Activated naive CD4-positive, alpha-beta T cell treated with anti-CD3 and anti-CD28 coated beads, Interleukin-2, amount 50 U/mL, for 24 hours (primary cell): ENCODE data around the gene PARD3B.

Source experiments
- H3K27ac Mint-ChIP-seq: one replicate; pipeline ENCODE4 v1.8.0; 2021; ENCODE audit warnings: mild to moderate bottlenecking, mixed read lengths
- H3K27me3 Mint-ChIP-seq: one replicate; pipeline ENCODE4 v1.8.0; 2021; ENCODE audit warnings: mixed read lengths
- H3K36me3 Mint-ChIP-seq: one replicate; pipeline ENCODE4 v1.8.0; 2021; ENCODE audit warnings: mixed read lengths
- H3K4me1 Mint-ChIP-seq: one replicate; pipeline ENCODE4 v1.8.0; 2021; ENCODE audit warnings: mixed read lengths
- H3K4me3 Mint-ChIP-seq: one replicate; pipeline ENCODE4 v1.8.0; 2021; ENCODE audit warnings: mild to moderate bottlenecking, mixed read lengths
- H3K9me3 Mint-ChIP-seq: one replicate; pipeline ENCODE4 v1.8.0; 2021; ENCODE audit warnings: mixed read lengths

PARD3B gene

DNA sequence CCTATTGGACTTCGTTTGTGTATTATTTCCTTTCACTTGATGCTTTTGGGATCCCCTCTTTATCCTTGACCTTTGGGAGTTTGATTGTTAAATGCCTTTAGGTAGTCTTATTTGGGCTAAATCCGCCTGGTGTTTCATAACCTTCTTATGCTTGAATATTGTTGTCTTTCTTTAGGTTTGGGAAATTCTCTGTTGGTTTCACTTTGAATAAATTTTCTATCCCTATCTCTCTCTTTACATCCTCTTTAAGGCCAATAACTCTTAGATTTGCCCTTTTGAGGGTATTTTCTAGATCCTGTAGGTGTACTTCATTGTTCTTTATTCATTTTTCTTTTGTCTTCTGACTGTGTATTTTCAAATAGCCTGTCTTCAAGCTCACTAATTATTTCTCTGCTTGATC is 354.7 kb downstream of the PARD3B start:
- H3K4me3 Mint-ChIP-seq: no peak overlapping the region
- peaks cover 7% of the 10 kb centered on the region for H3K36me3 Mint-ChIP-seq
- H3K27ac Mint-ChIP-seq: no peak overlapping the region
- peaks cover 14% of the 10 kb centered on the region for H3K4me1 Mint-ChIP-seq
- peaks cover 21% of the 10 kb centered on the region for H3K9me3 Mint-ChIP-seq
- H3K27me3 Mint-ChIP-seq: no peaks in the 10 kb centered on the region

DNA sequence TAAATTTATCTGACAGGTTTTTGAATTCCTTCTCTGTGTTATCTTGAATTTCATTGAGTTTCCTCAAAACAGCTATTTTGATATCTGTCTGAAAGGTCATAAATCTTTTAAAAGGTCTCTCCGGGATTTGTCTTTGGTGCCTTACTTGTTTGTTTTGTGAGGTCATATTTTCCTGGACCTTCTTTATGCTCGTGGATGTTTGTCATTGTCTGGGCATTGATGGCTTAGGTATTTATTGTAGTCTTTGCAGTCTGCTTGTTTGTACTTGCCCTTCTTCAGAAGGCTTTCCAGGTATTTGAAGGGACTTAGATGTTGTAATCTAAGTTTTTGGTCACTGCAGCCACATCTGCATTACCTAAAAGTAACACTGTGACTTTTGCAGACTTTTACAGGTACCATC is 355.2 kb downstream of the PARD3B start:
- Mint-ChIP-seq H3K27me3 (no peaks in the 10 kb centered on the region), H3K36me3 (peaks cover 7% of the 10 kb centered on the region)

DNA sequence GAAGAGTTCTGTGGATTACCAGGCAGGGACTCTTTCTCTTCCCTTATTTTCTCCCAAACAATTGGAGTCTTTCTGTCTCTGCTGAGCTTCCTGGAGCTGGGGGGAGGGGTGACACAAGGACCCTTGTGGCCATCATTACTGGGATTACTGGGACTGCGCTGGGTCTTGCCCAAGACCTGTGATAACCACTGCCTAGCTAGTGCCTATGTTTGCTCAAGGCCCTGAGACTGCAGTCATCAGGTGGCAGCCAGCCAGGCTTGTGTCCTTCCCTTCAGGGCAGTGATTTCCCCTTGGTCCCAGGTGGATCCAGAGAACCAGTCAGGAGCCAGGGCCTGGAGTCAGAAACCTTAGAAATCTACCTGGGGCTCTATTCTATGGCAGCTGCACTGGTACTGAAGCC is 355.6 kb downstream of the PARD3B start:
- H3K27me3 Mint-ChIP-seq: no peaks in the 10 kb centered on the region
- H3K36me3 Mint-ChIP-seq: peaks cover 7% of the 10 kb centered on the region
- no peak overlapping the region for H3K27ac Mint-ChIP-seq
- H3K4me1 Mint-ChIP-seq: peaks cover 21% of the 10 kb centered on the region
- H3K9me3 Mint-ChIP-seq: peaks cover 21% of the 10 kb centered on the region
- no peak overlapping the region for H3K4me3 Mint-ChIP-seq

More for the DNA sequence above, 355.2 kb downstream of the PARD3B start:
- H3K4me3 Mint-ChIP-seq: no peak overlapping the region
- peaks cover 21% of the 10 kb centered on the region for H3K9me3 Mint-ChIP-seq
- H3K4me1 Mint-ChIP-seq: peaks cover 17% of the 10 kb centered on the region
- H3K27ac Mint-ChIP-seq: no peak overlapping the region

DNA sequence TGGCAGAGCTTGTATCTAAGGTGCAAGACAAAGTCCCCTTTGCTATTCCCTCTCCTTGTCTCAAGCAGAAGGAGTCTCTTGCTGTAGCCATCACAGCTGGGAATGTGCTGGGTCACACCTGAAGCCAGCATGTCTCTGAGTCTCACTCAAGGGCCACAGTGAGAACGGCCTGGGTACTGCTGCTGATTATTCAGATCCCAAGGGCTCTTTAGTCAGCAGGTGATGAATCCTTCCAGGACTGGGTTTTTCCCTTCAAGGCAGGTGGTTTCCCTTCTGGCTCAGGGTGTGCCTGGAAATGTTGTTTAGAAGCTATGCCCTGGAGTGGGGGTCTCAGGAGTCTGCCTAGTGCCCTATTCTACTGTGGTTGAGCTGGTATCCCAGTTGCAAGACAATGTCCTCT is 356.3 kb downstream of the PARD3B start:
- H3K4me3 Mint-ChIP-seq: no peak overlapping the region
- no peak overlapping the region for H3K27ac Mint-ChIP-seq

DNA sequence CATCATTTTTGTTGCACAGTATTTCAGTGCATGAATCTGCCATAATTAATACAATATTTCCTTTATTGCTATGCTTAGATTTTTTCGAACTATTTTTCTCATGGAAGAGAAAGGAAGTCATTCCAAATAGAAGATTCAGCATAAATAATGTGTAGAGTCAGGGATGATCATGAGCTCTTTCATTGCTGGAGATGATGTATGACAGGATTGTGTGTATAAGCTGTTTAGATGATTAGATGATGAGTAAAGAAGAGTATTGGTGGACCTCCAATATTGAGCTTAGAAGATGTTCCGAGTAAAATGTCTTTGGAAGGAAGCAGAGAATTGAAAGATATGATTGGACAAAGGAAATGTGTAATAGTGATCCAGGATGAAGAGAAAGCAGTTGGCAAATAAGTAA is 364.5 kb downstream of the PARD3B start:
- no peaks in the 10 kb centered on the region for H3K9me3 Mint-ChIP-seq
- no peak overlapping the region for H3K4me3 Mint-ChIP-seq
- peaks cover 16% of the 10 kb centered on the region for H3K4me1 Mint-ChIP-seq
- H3K27ac Mint-ChIP-seq: no peak overlapping the region
- H3K27me3 Mint-ChIP-seq: no peaks in the 10 kb centered on the region
- H3K36me3 Mint-ChIP-seq: peaks cover 1% of the 10 kb centered on the region

More for the DNA sequence above, 356.3 kb downstream of the PARD3B start:
- peaks cover 21% of the 10 kb centered on the region for H3K4me1 Mint-ChIP-seq
- peaks cover 21% of the 10 kb centered on the region for H3K9me3 Mint-ChIP-seq
- no peaks in the 10 kb centered on the region for H3K27me3 Mint-ChIP-seq
- H3K36me3 Mint-ChIP-seq: peaks cover 7% of the 10 kb centered on the region

DNA sequence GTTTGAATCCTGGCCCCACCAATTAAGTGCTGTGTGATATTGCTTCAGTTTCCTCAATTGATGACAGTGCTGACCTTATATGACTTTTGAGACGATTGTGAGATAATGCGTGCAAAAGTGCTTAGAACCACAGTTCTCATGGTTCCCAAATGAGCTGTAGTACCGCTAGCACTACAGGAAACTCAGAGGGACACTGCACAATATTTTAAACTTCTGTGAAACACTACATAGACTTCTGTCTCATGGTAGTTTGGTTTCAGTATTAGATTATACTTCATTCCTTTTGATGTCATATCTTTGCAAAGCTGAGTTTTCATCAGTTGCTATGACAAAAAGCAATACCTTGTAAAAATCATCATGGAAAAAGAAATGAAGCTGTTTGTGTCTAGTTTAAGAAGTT is 368.0 kb downstream of the PARD3B start:
- Mint-ChIP-seq H3K4me1 (peaks cover 7% of the 10 kb centered on the region), H3K27ac (no peak overlapping the region), H3K9me3 (no peaks in the 10 kb centered on the region), H3K27me3 (no peaks in the 10 kb centered on the region), H3K36me3 (peaks cover 1% of the 10 kb centered on the region), H3K4me3 (no peak overlapping the region)

DNA sequence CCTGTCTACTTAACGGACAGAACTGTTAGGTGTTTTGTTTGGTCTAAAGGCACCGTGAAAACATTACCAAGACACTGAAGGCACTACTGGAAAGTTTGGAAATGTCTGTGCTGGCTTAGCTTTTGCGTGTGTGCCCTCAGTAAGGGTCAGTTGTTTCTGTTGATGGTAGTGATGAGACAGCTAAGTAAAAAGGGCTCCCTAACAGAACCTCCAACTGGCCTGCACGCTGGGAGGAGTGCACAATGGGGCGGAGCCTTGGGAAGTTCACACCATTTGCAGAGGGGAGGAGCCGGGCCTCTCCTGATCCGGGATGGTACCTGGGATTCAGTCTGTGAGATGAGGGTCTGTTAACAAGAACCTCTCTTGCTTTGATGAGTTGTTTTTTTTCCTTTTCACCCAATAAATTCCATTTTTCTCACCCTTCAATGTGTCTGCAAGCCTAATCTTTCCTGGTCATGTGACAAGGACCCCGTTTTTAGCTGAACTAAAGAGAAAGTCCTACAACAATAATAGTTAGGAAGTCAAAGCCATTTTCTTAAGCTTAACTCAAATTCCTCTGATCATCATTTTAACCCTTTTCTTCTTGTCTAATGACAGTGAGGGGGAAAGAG is 368.7 kb downstream of the PARD3B start:
- Mint-ChIP-seq H3K36me3 (no peaks in the 10 kb centered on the region), H3K27ac (no peak overlapping the region), H3K4me3 (no peak overlapping the region), H3K4me1 (peaks cover 4% of the 10 kb centered on the region), H3K9me3 (no peaks in the 10 kb centered on the region), H3K27me3 (no peaks in the 10 kb centered on the region)

DNA sequence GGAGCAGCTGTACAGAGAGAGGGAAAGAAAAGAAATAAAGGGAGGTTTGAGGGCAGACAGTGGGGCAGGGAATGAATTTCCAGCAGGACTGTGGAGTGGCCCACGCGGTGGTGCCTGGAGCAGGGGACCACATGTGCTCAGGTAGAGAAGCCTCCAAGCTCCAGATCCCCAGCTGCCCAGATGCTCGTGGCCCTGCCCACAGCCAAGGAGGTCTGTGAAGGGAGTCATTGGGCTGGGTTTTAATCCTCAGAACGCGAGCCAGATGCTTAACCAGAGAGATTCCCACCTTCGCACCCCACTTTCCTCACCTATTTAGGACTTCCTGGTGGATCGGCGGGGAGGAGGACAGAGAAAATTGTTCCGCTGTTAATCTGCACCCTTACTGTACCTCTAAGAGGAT is 369.4 kb downstream of the PARD3B start:
- no peak overlapping the region for H3K4me3 Mint-ChIP-seq
- no peak overlapping the region for H3K27ac Mint-ChIP-seq
- H3K4me1 Mint-ChIP-seq: peaks cover 4% of the 10 kb centered on the region
- H3K27me3 Mint-ChIP-seq: no peaks in the 10 kb centered on the region
- no peaks in the 10 kb centered on the region for H3K36me3 Mint-ChIP-seq
- peaks cover 5% of the 10 kb centered on the region for H3K9me3 Mint-ChIP-seq

DNA sequence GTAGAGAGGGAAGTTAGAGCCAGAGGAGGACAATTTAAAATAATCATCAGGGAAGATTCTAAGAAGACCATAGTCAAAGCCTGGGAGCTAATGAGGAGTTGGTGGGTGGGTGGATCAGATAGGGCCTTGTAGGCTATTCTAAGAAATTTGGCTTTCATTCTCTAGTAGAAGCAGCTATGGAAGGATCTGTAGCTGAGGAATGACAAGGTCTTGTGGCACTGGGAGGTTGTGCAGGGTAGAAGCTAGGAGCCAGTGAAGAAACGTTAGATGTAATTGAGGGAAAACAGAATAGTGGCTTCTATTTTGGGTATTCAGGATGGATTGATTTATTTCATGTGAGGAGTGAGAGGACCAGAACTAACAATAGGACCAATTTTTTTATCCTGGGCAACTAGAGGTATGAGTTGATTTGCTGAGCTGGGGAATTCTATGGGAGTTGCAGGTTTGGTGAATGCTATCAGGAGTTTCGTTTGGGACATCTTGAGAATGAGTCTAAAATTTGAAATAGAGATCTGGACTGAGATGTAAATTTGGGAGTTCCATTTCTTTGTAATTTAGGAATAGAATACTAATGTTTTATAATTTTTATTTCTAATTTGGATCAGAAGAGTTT is 371.9 kb downstream of the PARD3B start:
- H3K4me1 Mint-ChIP-seq: no peaks in the 10 kb centered on the region
- peaks cover 6% of the 10 kb centered on the region for H3K9me3 Mint-ChIP-seq
- H3K27me3 Mint-ChIP-seq: no peaks in the 10 kb centered on the region
- H3K36me3 Mint-ChIP-seq: no peaks in the 10 kb centered on the region
- H3K27ac Mint-ChIP-seq: no peak overlapping the region
- H3K4me3 Mint-ChIP-seq: no peak overlapping the region

DNA sequence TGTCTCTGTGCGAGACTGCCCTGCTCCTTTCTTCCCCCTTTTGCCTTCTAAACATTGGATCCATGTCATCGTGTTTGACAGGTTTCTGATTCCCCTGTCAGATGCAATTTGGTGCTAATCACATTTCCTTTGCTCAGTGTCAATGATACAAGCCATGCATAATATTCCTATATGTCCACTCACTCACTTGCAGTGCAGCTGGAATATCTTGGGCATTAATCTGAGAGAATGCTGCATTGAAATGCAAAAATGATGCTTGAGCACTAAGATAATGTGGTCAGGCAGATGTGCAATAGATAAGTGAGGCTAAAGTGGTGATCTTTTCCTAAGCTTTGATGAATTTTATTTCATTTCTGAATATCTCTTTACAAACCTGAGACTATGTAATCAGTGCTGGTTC is 375.5 kb downstream of the PARD3B start:
- H3K4me3 Mint-ChIP-seq: no peak overlapping the region
- no peaks in the 10 kb centered on the region for H3K27me3 Mint-ChIP-seq
- peaks cover 3% of the 10 kb centered on the region for H3K4me1 Mint-ChIP-seq
- peaks cover under 1% of the 10 kb centered on the region for H3K36me3 Mint-ChIP-seq
- peaks cover 6% of the 10 kb centered on the region for H3K9me3 Mint-ChIP-seq
- no peak overlapping the region for H3K27ac Mint-ChIP-seq

DNA sequence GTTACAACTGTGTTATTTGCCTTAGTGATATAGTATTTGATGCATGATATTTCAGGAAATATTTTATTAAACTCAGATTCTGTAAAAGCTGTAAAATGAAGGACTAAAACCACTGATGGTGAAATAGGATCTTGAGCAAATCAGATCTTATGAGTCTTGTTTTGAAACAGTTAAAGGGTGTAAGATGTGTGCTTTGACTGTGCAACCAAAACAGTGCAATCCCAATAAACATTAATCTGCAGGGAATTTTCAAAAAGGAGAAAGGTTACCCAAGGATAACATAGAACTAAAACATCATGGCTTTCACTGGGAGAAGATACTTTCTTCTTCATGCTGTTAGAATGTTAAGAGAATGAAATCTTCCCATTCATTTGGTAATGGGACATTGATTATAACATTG is 378.7 kb downstream of the PARD3B start:
- Mint-ChIP-seq H3K36me3 (peaks cover 2% of the 10 kb centered on the region), H3K4me1 (peaks cover 3% of the 10 kb centered on the region), H3K27ac (no peak overlapping the region), H3K27me3 (no peaks in the 10 kb centered on the region), H3K9me3 (peaks cover 10% of the 10 kb centered on the region), H3K4me3 (no peak overlapping the region)

DNA sequence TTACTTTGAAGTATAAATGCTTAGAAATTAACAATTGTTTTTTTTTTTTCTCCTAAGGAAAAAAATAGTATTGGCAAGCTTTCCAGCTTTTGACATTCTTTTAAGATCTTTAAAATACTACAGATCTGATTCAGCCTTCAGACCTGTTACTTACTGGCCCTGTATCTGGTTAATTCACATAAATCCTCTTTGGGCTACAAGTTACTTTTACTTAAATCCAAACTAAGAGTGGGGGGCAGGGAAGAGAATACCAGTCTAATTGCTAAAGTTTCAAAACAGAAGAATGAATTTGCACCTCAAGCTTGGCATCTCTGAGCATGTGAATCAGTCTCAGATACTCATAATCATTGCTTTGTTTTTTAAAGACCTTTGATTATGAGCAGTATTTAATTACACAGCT is 386.3 kb downstream of the PARD3B start:
- H3K4me3 Mint-ChIP-seq: no peak overlapping the region
- no peaks in the 10 kb centered on the region for H3K27me3 Mint-ChIP-seq
- H3K27ac Mint-ChIP-seq: no peak overlapping the region
- H3K9me3 Mint-ChIP-seq: peaks cover 4% of the 10 kb centered on the region
- peaks cover 16% of the 10 kb centered on the region for H3K4me1 Mint-ChIP-seq
- H3K36me3 Mint-ChIP-seq: no peaks in the 10 kb centered on the region

DNA sequence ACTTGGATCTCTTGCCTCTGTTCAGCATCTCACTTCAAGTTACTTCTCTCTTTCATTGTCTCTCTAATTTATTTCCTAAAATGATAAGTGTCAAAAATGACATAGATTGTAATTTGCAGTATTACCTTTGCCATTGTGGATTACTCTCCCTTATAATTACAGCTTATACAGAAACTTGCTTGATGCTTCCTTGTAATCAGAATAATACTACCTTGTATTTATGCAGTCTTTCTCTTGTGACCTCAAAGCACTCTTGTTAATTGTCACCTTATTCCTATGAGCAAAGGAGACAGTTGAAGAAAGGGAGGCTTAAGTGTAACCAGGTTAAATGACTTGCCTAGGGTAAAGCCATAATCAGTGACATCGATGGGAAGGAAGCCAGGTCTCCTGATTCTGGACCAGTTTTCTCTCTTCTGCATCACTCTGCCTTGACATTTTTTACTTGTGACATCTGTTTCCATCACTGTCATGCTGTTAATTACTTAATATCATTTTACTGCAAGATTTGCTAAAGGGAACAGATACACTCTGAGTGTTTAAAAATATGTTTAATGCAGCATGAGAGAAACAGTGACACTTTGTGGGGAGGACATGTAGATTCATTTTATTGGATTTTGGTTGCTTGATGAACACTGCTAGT is 388.6 kb downstream of the PARD3B start:
- peaks cover 3% of the 10 kb centered on the region for H3K36me3 Mint-ChIP-seq
- peaks cover 20% of the 10 kb centered on the region for H3K4me1 Mint-ChIP-seq
- no peaks in the 10 kb centered on the region for H3K27me3 Mint-ChIP-seq
- H3K27ac Mint-ChIP-seq: no peak overlapping the region
- peaks cover 6% of the 10 kb centered on the region for H3K9me3 Mint-ChIP-seq
- H3K4me3 Mint-ChIP-seq: no peak overlapping the region

DNA sequence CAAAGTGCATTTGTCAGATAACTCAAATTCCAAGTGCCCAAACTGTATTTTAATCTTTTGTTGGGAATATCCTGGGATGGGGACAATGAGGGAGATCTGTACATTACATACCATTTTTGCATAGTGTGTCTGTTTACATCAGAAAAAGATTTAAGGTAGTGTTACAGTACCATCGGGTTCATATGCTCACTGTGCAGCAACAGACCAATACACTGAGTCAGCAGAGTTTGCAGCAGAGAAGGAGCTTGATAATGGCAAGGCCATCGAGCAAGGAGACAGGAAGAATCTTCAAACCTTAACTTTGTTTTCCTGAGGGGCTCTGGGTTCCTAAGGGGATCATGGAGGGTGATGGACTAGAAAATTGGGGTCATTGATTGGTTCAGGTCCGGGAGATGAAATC is 399.7 kb downstream of the PARD3B start:
- H3K27me3 Mint-ChIP-seq: no peaks in the 10 kb centered on the region
- H3K36me3 Mint-ChIP-seq: peaks cover 24% of the 10 kb centered on the region
- H3K4me1 Mint-ChIP-seq: peaks cover 77% of the 10 kb centered on the region
- no peak overlapping the region for H3K4me3 Mint-ChIP-seq
- H3K27ac Mint-ChIP-seq: peak overlapping the region; percentile 14
- peaks cover 32% of the 10 kb centered on the region for H3K9me3 Mint-ChIP-seq

DNA sequence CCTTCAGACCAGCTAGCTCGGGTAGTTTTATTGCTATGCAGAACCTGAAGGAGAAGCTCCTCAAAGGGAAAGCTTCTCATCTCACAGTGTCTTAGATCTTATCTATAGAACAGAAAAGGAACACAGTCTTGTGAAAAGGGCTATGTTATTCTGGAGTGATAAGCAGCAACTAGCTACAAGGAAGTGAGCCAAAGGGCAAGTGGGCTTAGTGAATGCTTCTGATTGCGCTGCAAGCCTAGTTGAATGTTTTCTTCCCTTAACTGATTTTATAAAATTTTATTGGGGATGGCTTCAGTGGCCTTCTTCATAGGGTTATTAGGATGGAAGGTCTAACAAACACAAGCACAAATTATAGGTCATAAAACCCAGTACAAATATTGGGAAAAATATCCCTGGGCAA is 400.1 kb downstream of the PARD3B start:
- H3K27ac Mint-ChIP-seq: no peak overlapping the region
- no peak overlapping the region for H3K4me3 Mint-ChIP-seq
- H3K36me3 Mint-ChIP-seq: peaks cover 27% of the 10 kb centered on the region
- H3K4me1 Mint-ChIP-seq: peaks cover 77% of the 10 kb centered on the region
- no peaks in the 10 kb centered on the region for H3K27me3 Mint-ChIP-seq
- H3K9me3 Mint-ChIP-seq: peaks cover 29% of the 10 kb centered on the region

DNA sequence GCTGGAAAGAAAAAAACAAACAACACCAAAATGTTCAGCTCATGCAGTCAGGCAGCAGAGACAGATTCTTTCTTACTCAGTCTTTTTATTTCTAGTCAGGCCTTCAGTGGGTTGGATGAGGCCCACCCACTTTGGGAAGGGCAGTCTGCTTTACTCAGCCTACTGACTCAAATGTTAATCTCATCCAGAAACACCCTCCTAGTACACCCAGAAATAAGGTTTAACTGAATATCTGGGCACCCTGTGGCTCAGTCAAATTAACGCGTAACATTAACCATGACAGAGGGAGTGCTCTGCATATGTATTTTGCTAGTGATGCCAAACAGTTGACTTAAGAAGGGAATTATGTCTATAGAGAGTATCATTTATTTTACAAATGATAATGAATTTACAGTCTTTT is 401.6 kb downstream of the PARD3B start:
- peaks cover 27% of the 10 kb centered on the region for H3K36me3 Mint-ChIP-seq
- no peak overlapping the region for H3K4me3 Mint-ChIP-seq
- H3K9me3 Mint-ChIP-seq: peaks cover 31% of the 10 kb centered on the region
- no peak overlapping the region for H3K27ac Mint-ChIP-seq
- H3K27me3 Mint-ChIP-seq: no peaks in the 10 kb centered on the region
- peaks cover 85% of the 10 kb centered on the region for H3K4me1 Mint-ChIP-seq
